B cell (primary cell): ENCODE data around the gene TBC1D17.

Experiments used
- CTCF ChIP-seq: fragments of 200-600 bp; IDR thresholded peaks from one replicate; pipeline ENCODE4 v1.8.0; 2022; ENCODE audit warnings: antibody characterized with exemption, mild to moderate bottlenecking
- EZH2 ChIP-seq: IDR thresholded peaks from 2 replicates; pipeline ENCODE4 v1.6.1; 2012; ENCODE audit warnings: borderline replicate concordance, low read depth, mild to moderate bottlenecking, moderate library complexity, low read length; ENCODE audit not compliant: insufficient read depth, poor library complexity, severe bottlenecking

- no peak for TF ChIP-seq CTCF
- TF ChIP-seq EZH2 = no peak
Observed at GRCh38 chr19:49912965-49913685, 35.6 kb downstream of the TBC1D17 start.
